Karpas-422 (cell line): ENCODE results near the gene CCDC182. TPM values are rescaled to one million over a fixed set of nuclear protein-coding genes. Genes with fewer than 3 reads are reported as not detected.

Experiments
- DNase-seq: peaks from one replicate; pipeline ENCODE4 v3.0.0-alpha.2; 2015
- H2AFZ ChIP-seq: fragments of 200-600 bp; sonication (generic); 2 replicates; pipeline ENCODE4 v1.6.1; 2014; ENCODE audit warnings: antibody characterized with exemption, low read length, mixed read lengths
- H3K27ac ChIP-seq: fragments of 200-600 bp; sonication (generic); 2 replicates; pipeline ENCODE4 v1.5.1; 2014; ENCODE audit warnings: mild to moderate bottlenecking, low read length, moderate library complexity
- H3K27me3 ChIP-seq: fragments of 200-600 bp; sonication (generic); 2 replicates; pipeline ENCODE4 v1.6.1; 2014; ENCODE audit warnings: low read length, mixed read lengths
- H3K36me3 ChIP-seq: fragments of 200-600 bp; sonication (generic); 2 replicates; pipeline ENCODE4 v1.6.1; 2014; ENCODE audit warnings: low read length, mixed read lengths; ENCODE audit not compliant: insufficient read depth
- H3K4me1 ChIP-seq: fragments of 200-600 bp; sonication (generic); 2 replicates; pipeline ENCODE4 v1.6.1; 2014; ENCODE audit warnings: mild to moderate bottlenecking, low read length, mixed read lengths
- H3K4me2 ChIP-seq: fragments of 200-600 bp; sonication (generic); 2 replicates; pipeline ENCODE4 v1.6.1; 2014; ENCODE audit warnings: low read length, low read depth, mild to moderate bottlenecking; ENCODE audit not compliant: poor library complexity, severe bottlenecking
- H3K4me3 ChIP-seq: fragments of 200-600 bp; sonication (generic); 2 replicates; pipeline ENCODE4 v1.5.1; 2014; ENCODE audit warnings: mild to moderate bottlenecking, antibody characterized with exemption, low read length, mixed read lengths
- H3K79me2 ChIP-seq: fragments of 200-600 bp; sonication (generic); 2 replicates; pipeline ENCODE4 v1.6.1; 2014; ENCODE audit warnings: mild to moderate bottlenecking, low read length, mixed read lengths
- H3K9ac ChIP-seq: fragments of 200-600 bp; sonication (generic); 2 replicates; pipeline ENCODE4 v1.6.0; 2014; ENCODE audit warnings: low read length
- H3K9me2 ChIP-seq: fragments of 200-600 bp; sonication (generic), shearing (Covaris generic); replicated peaks from 2 replicates; pipeline ENCODE4 v1.6.0; 2014; ENCODE audit warnings: mild to moderate bottlenecking, low read length, moderate library complexity; ENCODE audit not compliant: insufficient read depth
- H3K9me3 ChIP-seq: fragments of 300-700, 200-600 bp; sonication (generic); 2 replicates; pipeline ENCODE4 v1.6.1; 2014; ENCODE audit warnings: low read length, mixed read lengths
- H4K20me1 ChIP-seq: fragments of 200-600 bp; sonication (generic); 2 replicates; pipeline ENCODE4 v1.6.1; 2014; ENCODE audit warnings: mild to moderate bottlenecking, antibody characterized with exemption, low read length, low read depth; ENCODE audit not compliant: insufficient read depth
- total RNA-seq: library from RNA; depleted of rRNA; stranded (reverse); fragments of >200 nt; shearing (Covaris generic); gene quantifications from 2 replicates; pipeline ENCODE4 v1.2.3, GENCODE V29; 2014; ENCODE audit warnings: low replicate concordance

CCDC182 gene
- total RNA-seq, 1 experiment from 2014 or later, result not detected

DNA sequence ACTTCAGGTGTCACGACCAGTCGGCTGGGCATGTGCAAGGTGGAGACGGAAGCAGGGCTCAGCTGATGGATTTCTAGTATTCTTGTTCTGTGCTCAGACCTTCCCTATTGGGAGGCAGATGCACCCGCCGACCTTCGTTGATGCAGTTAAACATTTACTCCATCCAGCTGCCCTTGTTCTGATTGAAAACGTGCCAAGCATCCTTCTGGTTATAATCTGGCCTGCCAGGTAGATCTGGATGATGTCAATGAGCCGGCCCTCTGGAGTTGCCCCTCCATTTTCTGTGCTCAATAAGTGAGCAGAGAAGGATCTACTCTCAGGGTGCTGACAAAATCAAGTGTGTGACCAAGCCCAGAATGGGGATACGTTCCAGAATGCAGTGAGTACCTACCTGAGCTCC is 38.3 kb downstream of the CCDC182 start:
- H3K4me1 ChIP-seq, result no peaks in the 10 kb centered on the region
- H3K27ac ChIP-seq, result no peak overlapping the region
- no peak overlapping the region for H3K9ac ChIP-seq
- H3K4me3 ChIP-seq, result no peak overlapping the region
- H3K36me3 ChIP-seq, result no peaks in the 10 kb centered on the region
- no peaks in the 10 kb centered on the region for H3K27me3 ChIP-seq
- H3K9me2 ChIP-seq, result no peaks in the 10 kb centered on the region
- no peak for DNase-seq
- H3K9me3 ChIP-seq, result no peaks in the 10 kb centered on the region; the same call in 1 of the 2 replicates
- H3K4me2 ChIP-seq, result no peak overlapping the region
- no peaks in the 10 kb centered on the region for H4K20me1 ChIP-seq
- H3K79me2 ChIP-seq, result no peaks in the 10 kb centered on the region
- H2AFZ ChIP-seq, result no peak overlapping the region

DNA sequence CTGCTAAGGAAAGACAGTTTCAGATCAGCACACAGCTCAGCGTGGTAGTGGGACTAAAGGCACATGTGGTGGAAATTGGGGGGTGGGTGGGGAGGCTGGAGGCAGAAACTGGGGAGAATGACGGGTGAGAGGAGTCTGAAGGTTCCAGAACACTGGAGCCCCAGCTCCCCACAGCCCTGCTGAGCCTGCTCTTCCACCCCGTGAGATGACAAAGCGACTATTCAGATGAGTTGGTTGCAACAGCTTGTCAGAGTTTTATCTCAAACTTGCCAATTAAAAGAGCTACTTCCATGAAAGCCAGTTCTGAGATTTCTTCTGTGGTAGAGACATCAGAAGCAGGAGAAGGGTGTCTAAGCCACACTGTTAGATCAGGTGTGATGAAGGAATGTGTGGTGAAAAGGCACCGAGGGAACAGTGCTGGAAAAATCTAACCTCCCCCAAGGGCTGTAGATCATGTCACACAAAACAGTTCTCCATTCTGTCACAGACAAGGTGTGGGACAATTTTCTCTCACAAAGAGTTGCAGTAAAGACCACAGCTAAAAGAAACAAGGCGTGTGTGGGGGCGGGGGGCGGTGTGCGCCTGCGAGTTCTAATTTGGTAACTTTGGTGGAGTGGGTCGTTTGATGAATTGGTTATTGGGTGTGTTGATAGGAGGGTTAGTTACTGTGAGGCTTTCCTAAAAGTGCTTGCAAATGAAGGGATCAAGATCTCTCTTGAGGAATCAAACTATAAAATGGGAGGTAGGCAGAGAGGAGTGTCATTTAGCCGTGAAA is 39.0 kb downstream of the CCDC182 start:
- H3K27ac ChIP-seq, result no peak overlapping the region
- H3K9ac ChIP-seq, result no peak overlapping the region
- H3K27me3 ChIP-seq, result no peaks in the 10 kb centered on the region
- H3K36me3 ChIP-seq, result no peaks in the 10 kb centered on the region
- no peaks in the 10 kb centered on the region for H4K20me1 ChIP-seq
- H3K4me2 ChIP-seq, result no peak overlapping the region
- H2AFZ ChIP-seq, result no peak overlapping the region
- H3K4me3 ChIP-seq, result no peak overlapping the region
- no peaks in the 10 kb centered on the region for H3K4me1 ChIP-seq
- no peaks in the 10 kb centered on the region for H3K9me2 ChIP-seq
- no peaks in the 10 kb centered on the region for H3K79me2 ChIP-seq
- no peak for DNase-seq
- no peaks in the 10 kb centered on the region; the same call in 1 of the 2 replicates for H3K9me3 ChIP-seq

DNA sequence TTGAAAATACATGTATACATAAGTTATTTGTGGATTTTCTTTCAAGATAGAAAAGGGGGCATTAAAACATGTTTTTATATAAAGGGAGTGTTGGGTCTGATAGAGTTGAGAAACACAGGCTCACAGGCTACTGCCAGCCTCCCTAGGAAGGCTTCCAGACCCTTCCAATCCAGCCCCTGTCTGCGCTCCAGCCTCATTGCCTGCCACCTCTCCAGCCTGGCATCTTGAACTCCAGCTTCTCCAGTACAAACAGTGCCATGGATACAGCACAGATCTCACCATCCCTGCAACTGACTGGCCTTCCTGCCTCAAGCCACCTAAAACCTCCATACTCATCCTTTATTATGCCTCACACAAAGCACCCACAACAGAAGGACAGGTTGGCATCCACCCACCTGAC is 40.7 kb downstream of the CCDC182 start:
- H3K4me2 ChIP-seq, result no peak overlapping the region

DNA sequence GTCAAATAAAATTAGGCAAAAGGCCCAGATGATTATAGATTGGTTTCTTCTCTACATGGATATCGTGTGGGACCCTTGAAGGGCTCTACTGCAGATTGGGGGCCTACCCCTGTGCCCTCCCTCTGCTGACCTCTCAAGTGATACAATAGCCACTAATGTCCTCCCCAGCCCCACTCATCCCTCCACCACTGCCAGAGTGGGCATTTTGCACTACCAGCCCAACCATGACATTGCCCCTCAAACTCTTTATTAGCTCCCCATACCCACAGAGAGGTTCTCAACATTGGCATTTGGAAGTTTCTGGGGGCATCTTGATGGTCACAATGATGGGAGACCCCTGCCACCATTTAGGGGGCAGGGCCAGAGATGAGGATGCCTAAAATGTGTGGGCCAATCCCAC is 41.8 kb downstream of the CCDC182 start:
- no peak overlapping the region for H2AFZ ChIP-seq
- no peaks in the 10 kb centered on the region for H3K36me3 ChIP-seq
- no peak overlapping the region for H3K9ac ChIP-seq

More for the DNA sequence above, 40.7 kb downstream of the CCDC182 start:
- no peak for DNase-seq
- Histone ChIP-seq H3K9me2 (no peaks in the 10 kb centered on the region), H2AFZ (no peak overlapping the region), H3K9ac (no peak overlapping the region), H3K27ac (no peak overlapping the region), H3K4me3 (no peak overlapping the region), H3K27me3 (no peaks in the 10 kb centered on the region), H3K9me3 (no peaks in the 10 kb centered on the region), H3K36me3 (no peaks in the 10 kb centered on the region), H3K79me2 (no peaks in the 10 kb centered on the region), H3K4me1 (no peaks in the 10 kb centered on the region), H4K20me1 (no peaks in the 10 kb centered on the region)

DNA sequence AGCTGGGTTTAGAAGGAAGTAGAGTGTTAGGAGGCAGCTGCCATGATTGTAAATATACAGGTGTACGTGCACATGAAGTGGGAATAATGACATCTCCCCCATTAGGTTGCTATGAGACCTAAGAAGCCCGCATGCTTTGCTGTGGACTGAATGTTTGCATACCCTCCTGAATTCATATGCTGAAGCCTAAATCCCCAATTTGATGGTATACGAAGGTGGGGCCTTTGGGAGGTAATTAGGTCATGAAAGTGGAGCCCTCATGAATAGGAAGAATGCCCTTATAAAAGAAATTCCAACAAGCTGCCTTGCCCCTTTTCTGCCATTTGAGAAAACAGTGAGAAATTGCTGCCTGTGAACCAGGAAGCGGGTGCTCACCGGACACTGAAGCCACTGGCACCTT is 44.0 kb downstream of the CCDC182 start:
- no peak for DNase-seq
- Histone ChIP-seq H3K36me3 (no peaks in the 10 kb centered on the region), H2AFZ (no peak overlapping the region), H3K9me2 (no peaks in the 10 kb centered on the region), H3K9me3 (no peaks in the 10 kb centered on the region), H3K27me3 (no peaks in the 10 kb centered on the region), H3K4me2 (no peak overlapping the region), H3K79me2 (no peaks in the 10 kb centered on the region), H3K9ac (no peak overlapping the region), H3K4me1 (peaks cover 11% of the 10 kb centered on the region), H3K4me3 (no peak overlapping the region), H3K27ac (no peak overlapping the region), H4K20me1 (no peaks in the 10 kb centered on the region)

More for the DNA sequence above, 41.8 kb downstream of the CCDC182 start:
- no peak for DNase-seq
- Histone ChIP-seq H3K4me2 (no peak overlapping the region), H4K20me1 (no peaks in the 10 kb centered on the region), H3K27ac (no peak overlapping the region), H3K9me2 (no peaks in the 10 kb centered on the region), H3K79me2 (no peaks in the 10 kb centered on the region), H3K9me3 (no peaks in the 10 kb centered on the region), H3K4me1 (peaks cover 4% of the 10 kb centered on the region), H3K4me3 (no peak overlapping the region), H3K27me3 (no peaks in the 10 kb centered on the region)

DNA sequence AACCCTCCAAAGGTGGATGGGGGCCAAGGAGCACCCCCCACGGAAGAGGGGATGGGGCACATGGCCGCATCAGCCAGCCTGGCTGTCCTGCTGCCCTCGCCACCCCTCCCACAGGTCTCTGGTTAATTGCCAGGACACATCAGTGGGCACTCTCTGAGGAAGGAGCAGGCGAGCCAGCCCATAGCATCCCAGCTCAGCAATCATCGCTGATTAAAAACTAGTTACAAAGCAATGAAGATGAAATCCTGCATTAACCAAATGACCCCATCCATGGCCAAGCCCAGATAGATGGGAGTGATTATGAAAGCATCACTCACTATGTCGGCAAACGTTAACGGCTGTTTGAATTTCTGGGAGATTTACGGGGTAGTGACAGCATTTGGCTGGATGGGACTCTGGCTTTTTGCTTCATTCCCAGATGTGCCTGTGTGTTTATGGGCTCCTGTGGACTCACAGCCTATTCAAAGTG is 45.3 kb downstream of the CCDC182 start:
- no peaks in the 10 kb centered on the region for H3K79me2 ChIP-seq
- no peak overlapping the region for H3K4me2 ChIP-seq
- no peak overlapping the region for H2AFZ ChIP-seq
- no peaks in the 10 kb centered on the region for H3K27me3 ChIP-seq
- H3K9ac ChIP-seq, result no peak overlapping the region
- no peak for DNase-seq
- no peak overlapping the region for H3K27ac ChIP-seq
- H3K36me3 ChIP-seq, result peaks cover 2% of the 10 kb centered on the region; the same call in 1 of the 2 replicates
- H4K20me1 ChIP-seq, result no peaks in the 10 kb centered on the region
- peaks cover 11% of the 10 kb centered on the region for H3K4me1 ChIP-seq
- no peak overlapping the region for H3K4me3 ChIP-seq
- H3K9me2 ChIP-seq, result no peaks in the 10 kb centered on the region
- no peaks in the 10 kb centered on the region for H3K9me3 ChIP-seq

DNA sequence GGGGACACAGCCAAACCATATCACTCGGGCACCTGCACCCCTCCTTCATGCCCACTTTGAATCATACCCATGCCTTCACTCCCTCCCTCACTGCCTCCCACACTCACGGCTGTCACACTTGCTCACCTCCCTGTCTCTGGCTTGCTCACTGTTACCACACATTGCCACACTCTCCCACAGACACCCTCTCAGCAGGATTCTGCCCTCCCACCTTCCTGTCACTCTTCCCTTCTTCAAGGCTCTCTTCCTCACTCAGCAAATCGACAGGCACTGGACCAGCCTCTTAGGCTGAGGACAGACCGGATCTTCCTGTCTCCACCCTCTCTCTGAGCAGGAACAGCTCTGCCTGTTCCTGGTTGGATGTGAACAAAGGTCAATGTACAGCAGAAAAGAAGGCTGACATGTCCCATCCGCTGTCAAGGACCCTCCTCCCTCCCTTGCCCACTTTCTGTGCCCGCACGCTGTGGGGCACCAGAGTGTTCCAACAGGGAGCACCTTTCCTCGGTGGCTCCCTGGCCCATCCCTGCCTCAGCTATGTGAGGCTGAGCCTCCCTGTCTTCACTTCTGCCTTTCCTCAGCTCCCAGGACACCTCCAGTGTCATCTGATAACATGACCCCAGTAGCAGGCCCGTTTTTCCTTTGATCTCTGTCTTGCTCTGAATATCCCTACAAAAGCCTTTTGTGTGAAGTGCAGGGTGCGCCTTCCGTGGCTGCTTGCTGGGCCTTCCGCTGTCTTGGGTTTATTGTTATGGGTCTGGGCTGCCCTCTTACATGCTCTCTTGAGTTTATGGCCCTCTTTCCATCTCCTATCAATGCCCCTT is 47.0 kb downstream of the CCDC182 start:
- no peak overlapping the region for H2AFZ ChIP-seq
- DNase-seq, result no peak
- H4K20me1 ChIP-seq, result no peaks in the 10 kb centered on the region
- no peak overlapping the region for H3K4me2 ChIP-seq
- H3K4me1 ChIP-seq, result peaks cover 11% of the 10 kb centered on the region
- H3K36me3 ChIP-seq, result peaks cover 5% of the 10 kb centered on the region; the same call in 1 of the 2 replicates
- no peak overlapping the region for H3K27ac ChIP-seq
- H3K27me3 ChIP-seq, result no peaks in the 10 kb centered on the region
- no peak overlapping the region for H3K4me3 ChIP-seq
- no peaks in the 10 kb centered on the region for H3K9me3 ChIP-seq
- no peak overlapping the region for H3K9ac ChIP-seq
- no peaks in the 10 kb centered on the region for H3K79me2 ChIP-seq
- no peaks in the 10 kb centered on the region for H3K9me2 ChIP-seq

DNA sequence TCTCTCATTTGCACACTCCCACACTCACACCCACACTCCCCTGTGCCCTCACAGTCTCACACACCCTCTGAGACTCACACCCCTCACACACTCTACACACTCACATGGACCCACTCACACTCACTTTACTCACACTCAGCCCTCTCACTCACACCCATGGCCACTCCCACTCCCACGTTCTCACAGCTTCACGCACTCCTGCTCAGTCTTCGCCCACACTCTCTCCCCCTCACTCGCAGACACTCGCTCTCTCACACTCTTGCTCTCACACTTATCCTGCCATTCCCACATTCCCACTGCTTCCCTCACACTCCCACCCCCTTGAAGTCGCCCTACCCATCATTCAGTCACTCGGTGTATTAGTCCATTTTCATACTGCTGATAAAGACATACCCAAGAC is 47.9 kb downstream of the CCDC182 start:
- peaks cover 5% of the 10 kb centered on the region; the same call in 1 of the 2 replicates for H3K36me3 ChIP-seq
- H3K4me3 ChIP-seq, result no peak overlapping the region
- H3K9me2 ChIP-seq, result no peaks in the 10 kb centered on the region
- no peak overlapping the region for H3K9ac ChIP-seq
- H2AFZ ChIP-seq, result no peak overlapping the region
- H4K20me1 ChIP-seq, result no peaks in the 10 kb centered on the region
- no peak overlapping the region for H3K27ac ChIP-seq
- no peak for DNase-seq
- no peaks in the 10 kb centered on the region for H3K79me2 ChIP-seq
- H3K4me1 ChIP-seq, result peaks cover 11% of the 10 kb centered on the region
- no peak overlapping the region for H3K4me2 ChIP-seq
- H3K27me3 ChIP-seq, result no peaks in the 10 kb centered on the region
- no peaks in the 10 kb centered on the region for H3K9me3 ChIP-seq
